Chondrocyte (in vitro differentiated cells): ENCODE measurements around the gene MBOAT7. TPM values are rescaled to one million over a fixed set of nuclear protein-coding genes. Genes with fewer than 3 reads are reported as not detected.

Experiments used
- DNase-seq: peaks from one replicate; pipeline ENCODE4 v3.0.0; 2021; ENCODE audit warnings: mixed read lengths, low spot score
- H3K27ac Mint-ChIP-seq: one replicate; pipeline ENCODE4 v1.8.0; 2021; ENCODE audit warnings: mild to moderate bottlenecking, moderate library complexity, mixed read lengths; ENCODE audit not compliant: unreplicated experiment
- H3K27me3 Mint-ChIP-seq: 2 replicates; pipeline ENCODE4 v1.8.0; 2021; ENCODE audit warnings: low read depth, mixed read lengths
- H3K36me3 Mint-ChIP-seq: 2 replicates; pipeline ENCODE4 v1.8.0; 2021; ENCODE audit warnings: low read depth, mixed read lengths
- H3K4me1 Mint-ChIP-seq: 2 replicates; pipeline ENCODE4 v1.8.0; 2021; ENCODE audit warnings: low read depth, mild to moderate bottlenecking, mixed read lengths
- H3K4me3 Mint-ChIP-seq: one replicate; pipeline ENCODE4 v1.8.0; 2021; ENCODE audit warnings: mild to moderate bottlenecking, moderate library complexity, mixed read lengths; ENCODE audit not compliant: unreplicated experiment
- H3K9me3 Mint-ChIP-seq: 2 replicates; pipeline ENCODE4 v1.8.0; 2021; ENCODE audit warnings: low read depth, mixed read lengths
- total RNA-seq: library from RNA; stranded (reverse); gene quantifications from 3 replicates; pipeline ENCODE4 v1.2.1, GENCODE V29; 2021
- TF ChIP-seq, protein P1 (sequence below): fragments of 200-600 bp; sonication (generic); IDR thresholded peaks from 2 replicates; pipeline ENCODE4 v1.5.0; 2021; ENCODE audit warnings: antibody characterized with exemption, mild to moderate bottlenecking, moderate library complexity

MBOAT7 gene
- total RNA-seq, 1 donor from 2014 or later: 83.8 TPM

GRCh38 chr19:54125713-54126112 lies 63.7 kb downstream of the MBOAT7 start:
- Mint-ChIP-seq H3K27ac (no peak overlapping the region), H3K27me3 (no peaks in the 10 kb centered on the region), H3K4me3 (no peak overlapping the region), H3K36me3 (peaks cover 20% of the 10 kb centered on the region), H3K9me3 (no peaks in the 10 kb centered on the region), H3K4me1 (no peaks in the 10 kb centered on the region)
- TF ChIP-seq, protein P1, sequence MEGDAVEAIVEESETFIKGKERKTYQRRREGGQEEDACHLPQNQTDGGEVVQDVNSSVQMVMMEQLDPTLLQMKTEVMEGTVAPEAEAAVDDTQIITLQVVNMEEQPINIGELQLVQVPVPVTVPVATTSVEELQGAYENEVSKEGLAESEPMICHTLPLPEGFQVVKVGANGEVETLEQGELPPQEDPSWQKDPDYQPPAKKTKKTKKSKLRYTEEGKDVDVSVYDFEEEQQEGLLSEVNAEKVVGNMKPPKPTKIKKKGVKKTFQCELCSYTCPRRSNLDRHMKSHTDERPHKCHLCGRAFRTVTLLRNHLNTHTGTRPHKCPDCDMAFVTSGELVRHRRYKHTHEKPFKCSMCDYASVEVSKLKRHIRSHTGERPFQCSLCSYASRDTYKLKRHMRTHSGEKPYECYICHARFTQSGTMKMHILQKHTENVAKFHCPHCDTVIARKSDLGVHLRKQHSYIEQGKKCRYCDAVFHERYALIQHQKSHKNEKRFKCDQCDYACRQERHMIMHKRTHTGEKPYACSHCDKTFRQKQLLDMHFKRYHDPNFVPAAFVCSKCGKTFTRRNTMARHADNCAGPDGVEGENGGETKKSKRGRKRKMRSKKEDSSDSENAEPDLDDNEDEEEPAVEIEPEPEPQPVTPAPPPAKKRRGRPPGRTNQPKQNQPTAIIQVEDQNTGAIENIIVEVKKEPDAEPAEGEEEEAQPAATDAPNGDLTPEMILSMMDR: no peak
- DNase-seq: no peak

DNA sequence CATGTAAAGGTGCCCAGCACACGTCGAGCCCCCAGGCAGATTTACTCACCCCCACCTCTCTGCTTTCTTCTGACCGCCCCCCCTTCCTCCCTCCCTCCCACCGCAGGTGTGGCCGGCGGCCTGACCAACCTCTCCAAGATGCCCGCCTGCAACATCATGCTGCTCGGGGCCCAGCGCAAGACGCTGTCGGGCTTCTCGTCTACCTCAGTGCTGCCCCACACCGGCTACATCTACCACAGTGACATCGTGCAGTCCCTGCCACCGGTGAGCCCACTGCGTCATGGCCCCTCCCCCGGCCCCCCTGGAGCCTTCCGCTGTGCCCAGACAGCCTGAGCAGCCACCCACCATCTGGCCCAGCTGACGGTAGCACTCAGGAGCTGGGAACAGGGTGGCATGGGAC lies 65.0 kb downstream of the MBOAT7 start:
- Mint-ChIP-seq H3K4me3 (no peak overlapping the region), H3K27me3 (no peaks in the 10 kb centered on the region), H3K9me3 (no peaks in the 10 kb centered on the region), H3K27ac (no peak overlapping the region), H3K36me3 (peaks cover 17% of the 10 kb centered on the region), H3K4me1 (no peaks in the 10 kb centered on the region)
- TF ChIP-seq, protein P1: no peak
- no peak for DNase-seq

GRCh38 chr19:54123682-54124081 lies 65.7 kb downstream of the MBOAT7 start:
- H3K4me3 Mint-ChIP-seq: no peak overlapping the region
- TF ChIP-seq, protein P1: no peak
- no peak overlapping the region for H3K27ac Mint-ChIP-seq
- peaks cover 16% of the 10 kb centered on the region for H3K36me3 Mint-ChIP-seq
- no peaks in the 10 kb centered on the region for H3K4me1 Mint-ChIP-seq
- no peak for DNase-seq
- H3K27me3 Mint-ChIP-seq: no peaks in the 10 kb centered on the region
- H3K9me3 Mint-ChIP-seq: no peaks in the 10 kb centered on the region

Other genes starting within 250 kb of the MBOAT7 start
- gene CACNG8, start 226.6 kb downstream of the MBOAT7 start, total RNA-seq: 0.05 TPM in 1 of 3 replicates, not detected in the others
- not detected in 3 replicates for gene CACNG6, start 197.9 kb downstream of the MBOAT7 start, total RNA-seq
- not detected in 3 replicates for gene VSTM1, start 125.7 kb downstream of the MBOAT7 start, total RNA-seq
- not detected in 3 replicates for gene TARM1, start 108.2 kb downstream of the MBOAT7 start, total RNA-seq
- 0.21 to 0.48 TPM (median 0.37 TPM) in 3 replicates for gene OSCAR, start 88.8 kb downstream of the MBOAT7 start, total RNA-seq
- gene NDUFA3, start 86.7 kb downstream of the MBOAT7 start, total RNA-seq: 77.4 to 93.7 TPM (median 92.1 TPM) in 3 replicates
- 23.3 to 28.5 TPM (median 28.0 TPM) in 3 replicates for gene TFPT, start 73.9 kb downstream of the MBOAT7 start, total RNA-seq
- 45.8 to 62.5 TPM (median 45.9 TPM) in 3 replicates for gene PRPF31, start 73.8 kb downstream of the MBOAT7 start, total RNA-seq
- gene CNOT3, start 51.8 kb downstream of the MBOAT7 start, total RNA-seq: 33.1 to 47.3 TPM (median 33.7 TPM) in 3 replicates
- gene LENG1, start 29.9 kb downstream of the MBOAT7 start, total RNA-seq: 4.4 to 6.0 TPM (median 4.5 TPM) in 3 replicates
- gene TMC4, start 16.4 kb downstream of the MBOAT7 start, total RNA-seq: 0.73 to 3.7 TPM (median 3.2 TPM) in 3 replicates
- gene TSEN34, start 1.7 kb upstream of the MBOAT7 start, total RNA-seq: 39.6 to 46.2 TPM (median 40.5 TPM) in 3 replicates
- gene RPS9, start 11.3 kb upstream of the MBOAT7 start, total RNA-seq: 689 to 819 TPM (median 699 TPM) in 3 replicates
- not detected in 3 replicates for gene LILRB3, start 33.4 kb upstream of the MBOAT7 start, total RNA-seq
- gene LILRA6, start 53.2 kb upstream of the MBOAT7 start, total RNA-seq: not detected in 3 replicates
- gene LILRB5, start 67.7 kb upstream of the MBOAT7 start, total RNA-seq: not detected in 3 replicates
- gene LILRB2, start 91.5 kb upstream of the MBOAT7 start, total RNA-seq: not detected in 3 replicates
- not detected in 3 replicates for gene LILRA5, start 123.6 kb upstream of the MBOAT7 start, total RNA-seq
- gene LILRA4, start 149.6 kb upstream of the MBOAT7 start, total RNA-seq: not detected in 3 replicates
- gene LAIR1, start 175.4 kb upstream of the MBOAT7 start, total RNA-seq: not detected in 3 replicates
- 0.49 TPM in 1 of 3 replicates, not detected in the others for gene TTYH1, start 225.9 kb upstream of the MBOAT7 start, total RNA-seq